ENCODE measurements around the gene RBM20. TPM values are rescaled to one million over a fixed set of nuclear protein-coding genes. Genes with fewer than 3 reads are reported as not detected.

The RBM20 gene
- total and polyA plus RNA-seq, 10 of the 15 experiments (the other 5 are each of a cell fraction or from before 2014, with no cell fraction given): 0.04 to 0.26 (median 0.15) TPM

- SMC1A ChIA-PET (ENCODE audit: uncharacterized antibody, unreplicated experiment): interaction anchor here (0.7 to 11.1 kb wide), 19 partner anchors 9 to 133 kb away, joined by 3 to 102 read pairs (median 5); partner anchors contain the start of gene PDCD4
- ATAC-seq (peak; percentile 33), DNase-seq (ENCODE audit: low read depth, low spot score) (no peak), FAIRE-seq (no peak)
- RAD21 ChIA-PET (ENCODE audit: unreplicated experiment): interaction anchor here (0.7 to 4.4 kb wide), 11 partner anchors 10 to 108 kb away, joined by 3 to 37 read pairs (median 6); partner anchors contain the start of genes BBIP1, PDCD4 and SHOC2
- H3K27me3 ChIP-seq (replicated peaks in 1 of 2; ENCODE audit: control insufficient read depth in 2 of 2, insufficient read depth in 2 of 2, low read length in 1 of 2): no peaks in the 10 kb centered on the region
- H3K4me1 ChIP-seq (ENCODE audit: control insufficient read depth, insufficient read depth, low read length): peaks cover 6% of the 10 kb centered on the region
- no peak overlapping the region; the same call in 1 of the 2 replicates for H3K27ac ChIP-seq (ENCODE audit: control insufficient read depth, insufficient read depth)
- H3K79me2 ChIP-seq (ENCODE audit: control insufficient read depth, insufficient read depth, low read length): peaks cover 50% of the 10 kb centered on the region
- POLR2A ChIA-PET: interaction anchor here (1.0 to 1.4 kb wide), 3 partner anchors 10 to 39 kb away, joined by 3 to 7 read pairs (median 4); partner anchors contain the start of gene PDCD4
- 0 out of 2 replicates have a peak overlapping the region, but pooled peaks have one; percentile 13 for H3K4me3 ChIP-seq
- intact Hi-C loops (cut with micrococcal nuclease; ENCODE audit: unreplicated experiment): no loop called here
- CTCF ChIA-PET: interaction anchor here (0.6 to 3.4 kb wide), 10 partner anchors 12 to 261 kb away, joined by 3 to 35 read pairs (median 4); no protein-coding TSS in a partner anchor
- BruUV-seq (replicated peaks): no TSS peak
- no peak overlapping the region for H3K9ac ChIP-seq (ENCODE audit: control insufficient read depth, insufficient read depth, low read length)
- in situ Hi-C loops (cut with MboI): no loop called here
- no peak overlapping the region for H3K4me2 ChIP-seq (ENCODE audit: control insufficient read depth, insufficient read depth)
- no peak overlapping the region for H2AFZ ChIP-seq (ENCODE audit: control insufficient read depth, low read depth, low read length)
- H4K20me1 ChIP-seq (ENCODE audit: control insufficient read depth, insufficient read depth): no peaks in the 10 kb centered on the region
- H3K9me3 ChIP-seq (replicated peaks; ENCODE audit: control insufficient read depth, insufficient read depth, low read length): no peaks in the 10 kb centered on the region
- peaks cover 2 to 33% of the 10 kb centered on the region in 2 experiments for H3K36me3 ChIP-seq (ENCODE audit: control insufficient read depth in 2 of 2, insufficient read depth in 2 of 2, low read length in 1 of 2)
- TF ChIP-seq JUNB (IDR thresholded peaks at IDR 0.05) (no peak), ZNF384 (IDR thresholded peaks at IDR 0.05; ENCODE audit: borderline replicate concordance, low read depth, low read length) (no peak), MTA2 (IDR thresholded peaks at IDR 0.05; ENCODE audit: low read depth) (no peak), RELA (IDR thresholded peaks at IDR 0.05; ENCODE audit: borderline replicate concordance, partially characterized antibody) (no peak), E2F4 (IDR thresholded peaks at IDR 0.05; ENCODE audit: low read depth, low read length) (no peak), SMC3 (IDR thresholded peaks at IDR 0.05; ENCODE audit: borderline replicate concordance, low read length) (no peak), TAF1 (IDR thresholded peaks at IDR 0.05; ENCODE audit: borderline replicate concordance, low read depth, low read length) (no peak), POLR2AphosphoS2 (IDR thresholded peaks at IDR 0.05; ENCODE audit: low read depth, low read length) (no peak), TBL1XR1 (IDR thresholded peaks at IDR 0.05; ENCODE audit: low read depth, low read length) (no peak), PRDM15 (CRISPR knock-in tag; IDR thresholded peaks at IDR 0.05) (no peak), ZNF592 (IDR thresholded peaks at IDR 0.05) (no peak), CREM (IDR thresholded peaks at IDR 0.05; ENCODE audit: low read depth) (no peak), CHD4 (IDR thresholded peaks at IDR 0.05) (no peak), ZBED1 (IDR thresholded peaks at IDR 0.05; ENCODE audit: borderline replicate concordance) (no peak)
- 66% methylated on average over 4 of the region's 4 CpGs for WGBS (ENCODE audit: insufficient coverage, insufficient replicate concordance, low lambda C conversion rate, missing lambda C conversion rate)
Measured at GRCh38 chr10:110881905-110882304, 237.8 kb downstream of the RBM20 start.

All from GM12878 (cell line).